PC-3 (cell line): ENCODE data around the gene RPE65. TPM values are rescaled to one million over a fixed set of nuclear protein-coding genes. Genes with fewer than 3 reads are reported as not detected.
A peak's percentile ranks its signal among the peaks of the same experiment; 100 is the strongest.

Experiments
- ATAC-seq: fragments of 200-7000 bp; cut with Tn5 transposase; 2 replicates; pipeline ENCODE4 v1.9.1; 2020; ENCODE audit warnings: mild to moderate bottlenecking, moderate library complexity
- BruUV-seq: library from RNA; stranded (reverse); fragments of 400-500 nt; replicated peaks from 2 replicates; lab custom pipeline; 2021; lab: Mats Ljungman, UMichigan
- CTCF ChIA-PET: fragments of 300-600 bp; sonication (Branson Sonifier 250); formaldehyde crosslinking; loops from one replicate; lab custom pipeline; 2022; ENCODE audit warnings: antibody characterized with exemption; lab: Charles Lee
- POLR2A ChIA-PET: fragments of 300-600 bp; sonication (Branson Sonifier 250); formaldehyde crosslinking; loops from one replicate; lab custom pipeline; 2022; ENCODE audit warnings: antibody characterized with exemption; ENCODE audit not compliant: unreplicated experiment; lab: Charles Lee
- DNase-seq: peaks from one replicate; pipeline ENCODE4 v3.0.0-alpha.2; 2015
- H2AFZ ChIP-seq: fragments of 300-600 bp; sonication (generic); 2 replicates; pipeline ENCODE4 v1.6.0; 2016; ENCODE audit warnings: antibody characterized with exemption, low read length
- H3F3A ChIP-seq: fragments of 300-600 bp; sonication (generic); one replicate; pipeline ENCODE4 v1.6.0; 2017; ENCODE audit warnings: antibody characterized with exemption, low read length, control low read depth, mild to moderate bottlenecking; ENCODE audit not compliant: unreplicated experiment
- H3K27ac ChIP-seq: fragments of 300-600 bp; sonication (generic); 2 replicates; pipeline ENCODE4 v1.5.1; 2016; ENCODE audit warnings: mild to moderate bottlenecking, low read length
- H3K27me3 ChIP-seq: fragments of 300-600 bp; sonication (generic); 2 replicates; pipeline ENCODE4 v1.6.1; 2016; ENCODE audit warnings: low read length, mixed read lengths
- H3K36me3 ChIP-seq: fragments of 300-600 bp; sonication (generic); 2 replicates; pipeline ENCODE4 v1.6.1; 2016; ENCODE audit warnings: low read depth, mixed run types, low read length, mixed read lengths
- H3K4me1 ChIP-seq: fragments of 300-600 bp; sonication (generic); 2 replicates; pipeline ENCODE4 v1.5.1; 2016; ENCODE audit warnings: low read length; ENCODE audit not compliant: insufficient read depth
- H3K4me2 ChIP-seq: fragments of 300-600 bp; sonication (generic); 2 replicates; pipeline ENCODE4 v1.6.0; 2016; ENCODE audit warnings: low read length
- H3K4me3 ChIP-seq: fragments of 300-600 bp; sonication (generic); 2 replicates; pipeline ENCODE4 v1.5.1; 2016; ENCODE audit warnings: mild to moderate bottlenecking, low read length, mixed read lengths
- H3K79me2 ChIP-seq: fragments of 300-600 bp; sonication (generic); 2 replicates; pipeline ENCODE4 v1.6.1; 2017; ENCODE audit warnings: low read length, mixed read lengths
- H3K9ac ChIP-seq: fragments of 300-600 bp; sonication (generic); 2 replicates; pipeline ENCODE4 v1.6.0; 2016; ENCODE audit warnings: mild to moderate bottlenecking, low read length
- H3K9me2 ChIP-seq: fragments of 300-600 bp; sonication (generic); replicated peaks from 2 replicates; pipeline ENCODE4 v1.6.1; 2016; ENCODE audit warnings: mixed run types, low read length, mixed read lengths
- H3K9me3 ChIP-seq: fragments of 300-600 bp; sonication (generic); 2 replicates; pipeline ENCODE4 v1.6.1; 2016; ENCODE audit warnings: low read length, mixed read lengths
- H4K20me1 ChIP-seq: fragments of 300-600 bp; sonication (generic); 2 replicates; pipeline ENCODE4 v1.6.1; 2016; ENCODE audit warnings: low read length, mixed read lengths
- CTCF ChIP-seq: fragments of 300-600 bp; sonication (generic); conservative IDR thresholded peaks from 2 replicates; pipeline ENCODE4 v1.5.1; 2017; ENCODE audit warnings: antibody characterized with exemption, low read depth, mild to moderate bottlenecking, low read length
- EZH2 ChIP-seq: fragments of 300-600 bp; sonication (generic); IDR thresholded peaks from one replicate; pipeline ENCODE4 v1.6.1; 2017; ENCODE audit warnings: antibody characterized with exemption, mild to moderate bottlenecking, low read length; ENCODE audit not compliant: unreplicated experiment
- EZH2phosphoT487 ChIP-seq: fragments of 300-600 bp; sonication (generic); IDR thresholded peaks from 2 replicates; pipeline ENCODE4 v1.6.1; 2018; ENCODE audit warnings: mild to moderate bottlenecking, antibody characterized with exemption, low read length, borderline replicate concordance
- intact Hi-C: fragments of 100-400 bp; cut with micrococcal nuclease; formaldehyde crosslinking; loops from 2 replicates; pipeline ENCODE4 v1.9.0; 2023
- total RNA-seq: library from RNA; depleted of rRNA; stranded (reverse); fragments of >200 nt; gene quantifications from 2 replicates; pipeline ENCODE4 v1.2.3, GENCODE V29; 2014

The RPE65 gene
- total RNA-seq, 1 experiment from 2014 or later, result not detected

DNA sequence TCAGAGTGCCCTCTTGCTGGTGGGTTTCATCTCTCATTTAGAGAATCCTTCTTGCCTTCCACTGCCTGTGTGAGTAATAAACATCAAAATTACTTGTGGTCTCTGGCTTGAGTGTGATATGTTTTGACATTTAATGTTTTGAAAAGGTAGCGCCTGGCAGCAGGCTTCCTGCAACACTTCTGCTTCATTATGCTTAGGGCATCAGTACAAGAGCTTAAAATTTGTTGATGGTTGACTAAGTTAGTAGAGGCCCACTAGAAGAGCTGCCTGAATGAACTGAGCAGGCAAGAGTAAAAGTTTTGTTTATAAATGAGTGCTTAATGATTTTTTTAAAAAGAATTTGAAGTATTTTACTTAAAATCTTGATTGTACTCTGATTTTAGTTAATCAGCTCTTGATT is 6.4 kb upstream of the RPE65 start:
- H3K9me3 ChIP-seq, result no peaks in the 10 kb centered on the region
- H3K36me3 ChIP-seq, result peaks cover 8% of the 10 kb centered on the region
- TF ChIP-seq EZH2phosphoT487 (no peak), CTCF (no peak), EZH2 (no peak)
- no peaks in the 10 kb centered on the region for H3K9me2 ChIP-seq
- peaks cover 20% of the 10 kb centered on the region for H3K4me1 ChIP-seq
- BruUV-seq, result no TSS peak
- no peaks in the 10 kb centered on the region for H4K20me1 ChIP-seq
- no peak overlapping the region for H3K4me3 ChIP-seq
- intact Hi-C loops, result no loop called here
- H3K27ac ChIP-seq, result no peak overlapping the region
- H3K4me2 ChIP-seq, result no peak overlapping the region
- H3K9ac ChIP-seq, result no peak overlapping the region
- no peaks in the 10 kb centered on the region for H3K27me3 ChIP-seq
- no peaks in the 10 kb centered on the region for H3F3A ChIP-seq
- no peak for ATAC-seq
- no peak overlapping the region for H2AFZ ChIP-seq
- ChIA-PET CTCF (no interaction called here), POLR2A (no interaction called here)
- no peak for DNase-seq
- no peaks in the 10 kb centered on the region for H3K79me2 ChIP-seq

DNA sequence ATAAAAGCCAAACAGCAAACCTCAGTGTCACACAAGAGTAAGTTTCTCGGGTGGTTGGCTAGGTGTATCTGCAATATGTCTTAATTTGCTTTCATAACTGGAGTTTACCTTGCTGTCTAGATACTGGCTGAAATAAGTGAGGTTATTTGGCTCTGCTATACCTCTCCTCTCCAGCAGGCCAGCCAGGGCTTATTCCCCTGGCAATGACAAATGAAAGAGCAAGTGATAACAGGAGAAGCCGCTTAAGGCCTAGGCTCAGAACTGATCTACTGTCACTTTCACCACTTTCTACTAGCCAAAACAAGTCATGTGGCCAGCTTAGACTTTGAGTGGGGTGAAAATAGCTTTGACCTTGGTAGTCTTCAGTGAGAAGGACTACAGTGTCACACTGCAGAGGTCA is 4.8 kb upstream of the RPE65 start:
- intact Hi-C loops, result no loop called here
- Histone ChIP-seq H3K79me2 (no peaks in the 10 kb centered on the region), H4K20me1 (no peaks in the 10 kb centered on the region), H3K36me3 (peaks cover 4% of the 10 kb centered on the region; the same call in 1 of the 2 replicates), H3K9me2 (no peaks in the 10 kb centered on the region), H2AFZ (no peak overlapping the region), H3K27ac (no peak overlapping the region), H3K4me1 (peaks cover 20% of the 10 kb centered on the region), H3K4me3 (no peak overlapping the region), H3K4me2 (no peak overlapping the region), H3K9ac (no peak overlapping the region), H3K27me3 (no peaks in the 10 kb centered on the region), H3F3A (no peaks in the 10 kb centered on the region), H3K9me3 (no peaks in the 10 kb centered on the region)
- DNase-seq (no peak), ATAC-seq (no peak)
- CTCF ChIA-PET, result no interaction called here
- TF ChIP-seq EZH2phosphoT487 (no peak), EZH2 (no peak), CTCF (no peak)
- POLR2A ChIA-PET, result no interaction called here
- no TSS peak for BruUV-seq

- no peak overlapping the region for H2AFZ ChIP-seq
- H3K27me3 ChIP-seq, result no peaks in the 10 kb centered on the region
- H3K36me3 ChIP-seq, result peaks cover 3% of the 10 kb centered on the region; the same call in 1 of the 2 replicates
- ATAC-seq (peak; percentile 31), DNase-seq (peak; percentile 83)
- ChIA-PET CTCF (interaction anchor here (0.6 to 0.8 kb wide), 2 partner anchors 10 to 1581 kb away, joined by 3 to 10 read pairs; no protein-coding TSS in a partner anchor), POLR2A (interaction anchor here (0.6 to 0.7 kb wide), 2 partner anchors 46 to 80 kb away, joined by 4 read pairs; no protein-coding TSS in a partner anchor)
- intact Hi-C loops, result no loop called here
- H3K27ac ChIP-seq, result peak overlapping the region; percentile 22; the same call in 1 of the 2 replicates
- H3K4me1 ChIP-seq, result peaks cover 20% of the 10 kb centered on the region
- H3K4me2 ChIP-seq, result peak overlapping the region; percentile 61
- BruUV-seq, result no TSS peak
- H4K20me1 ChIP-seq, result no peaks in the 10 kb centered on the region
- no peak overlapping the region for H3K4me3 ChIP-seq
- H3F3A ChIP-seq, result no peaks in the 10 kb centered on the region
- no peaks in the 10 kb centered on the region for H3K79me2 ChIP-seq
- TF ChIP-seq EZH2phosphoT487 (no peak), CTCF (no peak), EZH2 (no peak)
- no peaks in the 10 kb centered on the region for H3K9me3 ChIP-seq
- no peaks in the 10 kb centered on the region for H3K9me2 ChIP-seq
- no peak overlapping the region for H3K9ac ChIP-seq
Measured at GRCh38 chr1:68453060-68453670, 3.4 kb upstream of the RPE65 start.
